Lung (tissue), 12 donors: ENCODE results near the gene RNASE1. TPM values are rescaled to one million over a fixed set of nuclear protein-coding genes. Genes with fewer than 3 reads are reported as not detected.
A peak's percentile ranks its signal among the peaks of the same experiment; 100 is the strongest.

Source experiments
- ATAC-seq: fragments of 200-7000 bp; cut with Tn5 transposase; one replicate; pipeline ENCODE4 v1.9.1; 2020; ENCODE audit warnings: moderate number of reproducible peaks; ENCODE audit not compliant: insufficient read depth, low FRiP score
- DNase-seq, 3 donors: peaks; one replicate each; pipeline ENCODE4 v3.0.0-alpha.2; 2013 to 2017
- H3K27ac ChIP-seq, 2 donors: one replicate each; pipeline ENCODE4 v1.5.1; 2013; ENCODE audit warnings: mild to moderate bottlenecking in 2 of 2, moderate library complexity in 2 of 2, control low read depth in 1 of 2, inconsistent platforms in 1 of 2, low read depth in 1 of 2, low read length in 1 of 2
- H3K27me3 ChIP-seq, 3 donors: one replicate each; pipeline ENCODE4 v1.5.1; 2013; ENCODE audit warnings: low read length in 2 of 3; ENCODE audit not compliant: control insufficient read depth in 3 of 3, insufficient read depth in 3 of 3
- H3K36me3 ChIP-seq, 4 donors: one replicate each; pipeline ENCODE4 v1.5.1; 2013; ENCODE audit warnings: low read length in 4 of 4, mild to moderate bottlenecking in 1 of 4, moderate library complexity in 1 of 4; ENCODE audit not compliant: control insufficient read depth in 4 of 4, insufficient read depth in 4 of 4
- H3K4me1 ChIP-seq, 5 donors: one replicate each; pipeline ENCODE4 v1.5.1; 2013; ENCODE audit warnings: low read length in 5 of 5, mild to moderate bottlenecking in 2 of 5, moderate library complexity in 1 of 5; ENCODE audit not compliant: control insufficient read depth in 5 of 5, insufficient read depth in 5 of 5
- H3K4me3 ChIP-seq: one replicate; pipeline ENCODE4 v1.5.1; 2013; ENCODE audit warnings: mild to moderate bottlenecking, control low read depth, moderate library complexity
- H3K9ac ChIP-seq, 2 donors: one replicate each; pipeline ENCODE4 v1.5.1; 2013; ENCODE audit warnings: low read length in 2 of 2, control low read depth in 1 of 2; ENCODE audit not compliant: insufficient read depth in 1 of 2
- H3K9me3 ChIP-seq, 4 donors: one replicate each; pipeline ENCODE4 v1.5.1; 2013; ENCODE audit warnings: low read length in 3 of 4, mild to moderate bottlenecking in 1 of 4, moderate library complexity in 1 of 4; ENCODE audit not compliant: control insufficient read depth in 4 of 4, insufficient read depth in 3 of 4
- WGBS, 2 donors: extraction: QIAGEN DNeasy Blood & Tissue Kit; methylation state at CpG; one replicate each; pipeline ENCODE4 v1.1.7; 2013; 5-methylcytosine and 5-hydroxymethylcytosine counted together
- polyA plus RNA-seq, 2 donors: library from polyadenylated mRNA; stranded (reverse); fragments of 200-250 nt; gene quantifications; one replicate each; pipeline ENCODE4 v1.2.1, GENCODE V29; 2013
- total RNA-seq, 2 donors: library from RNA; depleted of rRNA in 1 of 2; stranded (reverse); fragments of >200 nt in 1 of 2; gene quantifications; one replicate each; pipeline ENCODE4 v1.2.1, GENCODE V29; 2014 to 2021
- TF ChIP-seq, protein P1 (sequence below): IDR thresholded peaks from 2 replicates; pipeline ENCODE4 v1.5.1; 2012; ENCODE audit warnings: mild to moderate bottlenecking; ENCODE audit errors: control extremely low read depth, extremely low read depth
- donor health status: control.
- donor health status: control.
- donor health status: Bipolar disorder and iron deficiency.
- donor health status: healthy.
- donor health status: DM: yes; HTN: yes; CAD: no.

Gene RNASE1
- total and polyA plus RNA-seq, 4 donors = 511 to 1,326 (median 1,000) TPM

DNA sequence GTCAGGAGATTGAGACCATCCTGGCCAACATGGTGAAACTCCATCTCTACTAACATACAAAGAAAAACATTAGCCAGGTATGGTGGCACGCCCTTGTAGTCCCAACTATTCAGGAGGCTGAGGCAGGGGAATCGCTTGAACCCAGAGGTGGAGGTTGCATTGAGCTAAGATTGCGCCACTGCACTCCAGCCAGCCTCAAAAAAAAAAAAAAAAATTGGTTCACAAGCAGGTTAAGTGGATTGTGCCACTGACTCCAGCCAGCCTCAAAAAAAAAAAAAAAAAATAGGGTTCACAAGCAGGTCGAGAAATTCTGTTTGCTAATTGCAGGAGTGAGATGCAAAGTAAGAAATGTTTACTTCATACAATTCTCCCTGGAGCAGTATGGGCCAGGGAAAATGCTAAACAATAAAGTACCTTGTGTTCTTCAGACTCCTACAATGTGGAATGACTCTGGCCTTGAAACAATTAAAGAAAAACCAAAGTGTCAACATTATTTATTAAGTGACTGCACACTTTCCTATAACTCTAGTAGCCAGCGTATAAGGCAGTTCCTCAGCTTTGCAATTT is 28.3 kb downstream of the RNASE1 start:
- no peak overlapping the region for H3K27ac ChIP-seq
- WGBS, 2 donors = 57 to 75% methylated on average over 5 of the region's 5 CpGs

DNA sequence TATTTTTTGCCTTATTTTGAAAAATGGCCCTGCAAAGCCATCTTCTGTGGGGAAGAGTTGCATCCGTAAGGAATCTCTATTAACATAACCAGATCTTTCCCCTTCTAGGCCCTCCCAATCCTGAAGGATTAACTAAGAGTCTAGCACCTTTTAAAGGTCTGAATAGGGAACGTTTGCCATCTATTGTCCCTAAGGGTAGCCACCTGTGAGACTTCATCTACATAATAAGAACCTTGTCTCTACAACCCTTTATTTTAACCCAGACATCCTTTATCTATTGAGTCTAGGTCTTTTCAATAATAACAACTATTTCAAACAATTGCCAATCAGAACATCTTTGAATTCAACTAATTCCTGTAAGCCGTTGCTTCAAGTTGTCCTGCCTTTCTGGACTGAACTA is 30.0 kb downstream of the RNASE1 start:
- H3K9me3 ChIP-seq = no peaks in the 10 kb centered on the region
- ATAC-seq = no peak
- no peak for DNase-seq
- H3K4me1 ChIP-seq = peaks cover 0 to 6% (median 0%) of the 10 kb centered on the region in 5 donors
- H3K36me3 ChIP-seq = no peaks in the 10 kb centered on the region
- no peak overlapping the region for H3K4me3 ChIP-seq
- H3K9ac ChIP-seq = no peak overlapping the region
- H3K27ac ChIP-seq = no peak overlapping the region
- TF ChIP-seq, protein P1, sequence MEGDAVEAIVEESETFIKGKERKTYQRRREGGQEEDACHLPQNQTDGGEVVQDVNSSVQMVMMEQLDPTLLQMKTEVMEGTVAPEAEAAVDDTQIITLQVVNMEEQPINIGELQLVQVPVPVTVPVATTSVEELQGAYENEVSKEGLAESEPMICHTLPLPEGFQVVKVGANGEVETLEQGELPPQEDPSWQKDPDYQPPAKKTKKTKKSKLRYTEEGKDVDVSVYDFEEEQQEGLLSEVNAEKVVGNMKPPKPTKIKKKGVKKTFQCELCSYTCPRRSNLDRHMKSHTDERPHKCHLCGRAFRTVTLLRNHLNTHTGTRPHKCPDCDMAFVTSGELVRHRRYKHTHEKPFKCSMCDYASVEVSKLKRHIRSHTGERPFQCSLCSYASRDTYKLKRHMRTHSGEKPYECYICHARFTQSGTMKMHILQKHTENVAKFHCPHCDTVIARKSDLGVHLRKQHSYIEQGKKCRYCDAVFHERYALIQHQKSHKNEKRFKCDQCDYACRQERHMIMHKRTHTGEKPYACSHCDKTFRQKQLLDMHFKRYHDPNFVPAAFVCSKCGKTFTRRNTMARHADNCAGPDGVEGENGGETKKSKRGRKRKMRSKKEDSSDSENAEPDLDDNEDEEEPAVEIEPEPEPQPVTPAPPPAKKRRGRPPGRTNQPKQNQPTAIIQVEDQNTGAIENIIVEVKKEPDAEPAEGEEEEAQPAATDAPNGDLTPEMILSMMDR = no peak
- no peaks in the 10 kb centered on the region for H3K27me3 ChIP-seq
- WGBS, 2 donors = 84 to 92% methylated on average over 3 of the region's 3 CpGs

More for the DNA sequence above, 28.3 kb downstream of the RNASE1 start:
- Histone ChIP-seq H3K9ac (no peak overlapping the region), H3K4me3 (no peak overlapping the region), H3K9me3 (no peaks in the 10 kb centered on the region), H3K27me3 (no peaks in the 10 kb centered on the region), H3K36me3 (no peaks in the 10 kb centered on the region), H3K4me1 (peaks cover 0 to 6% (median 0%) of the 10 kb centered on the region in 5 donors)
- TF ChIP-seq, protein P1 = no peak
- ATAC-seq = no peak
- peak in 1 of 3 donors; percentile 29 for DNase-seq

DNA sequence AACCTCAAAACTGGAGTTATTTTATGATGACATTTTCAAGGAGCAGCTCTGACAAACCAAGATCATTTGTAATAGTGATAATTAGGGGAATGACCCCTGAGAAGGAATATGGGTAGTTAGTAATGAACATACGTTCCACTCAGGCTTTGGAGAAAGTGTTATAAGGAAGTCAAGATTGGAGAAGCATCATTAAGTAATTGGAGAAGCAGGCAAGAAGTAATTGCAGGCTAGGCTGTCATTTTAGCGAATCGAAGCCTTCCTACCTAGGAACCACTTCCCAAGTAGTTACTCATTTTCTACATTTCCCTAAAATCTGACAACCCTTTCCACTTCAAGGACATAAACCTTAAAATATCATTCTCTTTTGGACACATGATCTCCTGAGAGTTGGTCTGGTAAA is 33.2 kb downstream of the RNASE1 start:
- Histone ChIP-seq H3K9ac (no peak overlapping the region), H3K36me3 (no peaks in the 10 kb centered on the region), H3K4me1 (peaks cover 0 to 6% (median 0%) of the 10 kb centered on the region in 5 donors), H3K4me3 (no peak overlapping the region), H3K27ac (no peak overlapping the region), H3K9me3 (no peaks in the 10 kb centered on the region), H3K27me3 (no peaks in the 10 kb centered on the region)
- DNase-seq (no peak), ATAC-seq (no peak)
- 61 to 74% methylated on average over 3 of the region's 3 CpGs for WGBS, 2 donors
- TF ChIP-seq, protein P1 = no peak

DNA sequence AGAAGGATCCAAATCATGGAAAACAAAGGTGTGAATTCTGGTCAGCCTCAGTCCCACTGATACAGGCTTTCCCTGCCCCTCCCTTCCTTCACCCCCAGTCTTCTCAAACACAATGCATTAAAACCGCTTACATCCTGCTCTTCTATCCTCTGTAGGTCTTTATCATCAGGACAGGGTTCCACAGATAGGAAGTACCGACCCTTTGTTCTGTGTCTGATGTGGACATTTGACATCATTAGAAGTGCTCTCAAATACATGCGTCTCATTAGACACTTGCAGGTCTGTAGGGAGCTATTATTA is 34.1 kb downstream of the RNASE1 start:
- H3K27me3 ChIP-seq = no peaks in the 10 kb centered on the region
- peaks cover 0 to 6% (median 0%) of the 10 kb centered on the region in 5 donors for H3K4me1 ChIP-seq
- no peaks in the 10 kb centered on the region for H3K36me3 ChIP-seq
- no peak overlapping the region for H3K9ac ChIP-seq
- 61 to 71% methylated on average over 3 of the region's 3 CpGs for WGBS, 2 donors
- H3K9me3 ChIP-seq = no peaks in the 10 kb centered on the region
- no peak overlapping the region for H3K27ac ChIP-seq
- DNase-seq (no peak), ATAC-seq (no peak)
- H3K4me3 ChIP-seq = no peak overlapping the region
- TF ChIP-seq, protein P1 = no peak
